ENCODE data around the gene GYPC. TPM values are rescaled to one million over a fixed set of nuclear protein-coding genes. Genes with fewer than 3 reads are reported as not detected.
"Not testable (repeated sequence)": the region's sequence is repeated elsewhere in the genome, so short reads cannot be mapped to it uniquely, and the experiment has no call there.

Gene GYPC
- total RNA-seq, 3 donors from 2014 or later = 61.6 to 181 (median 127) TPM

GRCh38 chr2:126643972-126644371, 12.0 kb upstream of the GYPC start:
- Histone ChIP-seq H3K9me3 (no peaks in the 10 kb centered on the region), H3K36me3 (no peaks in the 10 kb centered on the region), H3K4me1 (no peaks in the 10 kb centered on the region), H3K27ac (no peak overlapping the region), H3K4me3 (no peak overlapping the region), H3K27me3 (no peaks in the 10 kb centered on the region)
- intact Hi-C loops (cut with DNase I; ENCODE audit: low total_unique reads) = no loop called here
- no peak for TF ChIP-seq POLR2A (IDR thresholded peaks at IDR 0.05)
- no peak for TF ChIP-seq POLR2AphosphoS5 (IDR thresholded peaks at IDR 0.05)
- TF ChIP-seq, protein P1, sequence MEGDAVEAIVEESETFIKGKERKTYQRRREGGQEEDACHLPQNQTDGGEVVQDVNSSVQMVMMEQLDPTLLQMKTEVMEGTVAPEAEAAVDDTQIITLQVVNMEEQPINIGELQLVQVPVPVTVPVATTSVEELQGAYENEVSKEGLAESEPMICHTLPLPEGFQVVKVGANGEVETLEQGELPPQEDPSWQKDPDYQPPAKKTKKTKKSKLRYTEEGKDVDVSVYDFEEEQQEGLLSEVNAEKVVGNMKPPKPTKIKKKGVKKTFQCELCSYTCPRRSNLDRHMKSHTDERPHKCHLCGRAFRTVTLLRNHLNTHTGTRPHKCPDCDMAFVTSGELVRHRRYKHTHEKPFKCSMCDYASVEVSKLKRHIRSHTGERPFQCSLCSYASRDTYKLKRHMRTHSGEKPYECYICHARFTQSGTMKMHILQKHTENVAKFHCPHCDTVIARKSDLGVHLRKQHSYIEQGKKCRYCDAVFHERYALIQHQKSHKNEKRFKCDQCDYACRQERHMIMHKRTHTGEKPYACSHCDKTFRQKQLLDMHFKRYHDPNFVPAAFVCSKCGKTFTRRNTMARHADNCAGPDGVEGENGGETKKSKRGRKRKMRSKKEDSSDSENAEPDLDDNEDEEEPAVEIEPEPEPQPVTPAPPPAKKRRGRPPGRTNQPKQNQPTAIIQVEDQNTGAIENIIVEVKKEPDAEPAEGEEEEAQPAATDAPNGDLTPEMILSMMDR (IDR thresholded peaks at IDR 0.05) = no peak
- no peak for DNase-seq (ENCODE audit: low spot score in 2 of 2)

DNA sequence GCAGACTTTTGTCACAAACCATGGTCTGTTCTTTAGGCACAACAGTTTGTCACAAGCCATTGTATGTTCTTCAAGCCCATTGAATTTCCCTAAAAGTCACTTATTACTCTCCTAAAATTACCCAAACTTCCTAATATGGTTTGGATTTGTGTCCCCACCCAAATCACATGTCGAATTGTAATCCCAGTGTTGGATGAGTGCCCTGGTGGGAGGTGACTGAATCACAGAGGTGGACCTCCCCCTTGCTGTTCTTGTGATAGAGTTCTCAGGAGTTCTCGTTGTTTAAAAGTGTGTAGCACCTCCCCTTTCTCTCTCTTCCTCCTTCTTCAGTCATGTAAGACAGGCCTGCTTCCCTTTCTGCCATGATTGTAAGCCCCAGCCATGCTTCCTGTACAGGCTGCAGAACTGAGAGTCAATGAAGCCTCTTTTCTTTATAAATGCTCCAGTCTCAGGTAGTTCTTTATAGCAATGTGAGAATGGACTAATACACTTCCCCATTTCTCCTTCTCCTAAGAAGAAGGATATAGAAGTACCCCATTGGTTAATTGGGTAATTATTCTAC, 11.2 kb upstream of the GYPC start:
- Histone ChIP-seq H3K27ac (no peak overlapping the region), H3K4me1 (no peaks in the 10 kb centered on the region), H3K9me3 (no peaks in the 10 kb centered on the region), H3K36me3 (no peaks in the 10 kb centered on the region), H3K27me3 (no peaks in the 10 kb centered on the region), H3K4me3 (no peak overlapping the region)
- intact Hi-C loops (cut with DNase I; ENCODE audit: low total_unique reads) = no loop called here
- TF ChIP-seq, protein P1 (IDR thresholded peaks at IDR 0.05) = no peak
- no peak for TF ChIP-seq POLR2AphosphoS5 (IDR thresholded peaks at IDR 0.05)
- TF ChIP-seq POLR2A (IDR thresholded peaks at IDR 0.05) = no peak
- DNase-seq (ENCODE audit: low spot score in 2 of 2) = no peak

DNA sequence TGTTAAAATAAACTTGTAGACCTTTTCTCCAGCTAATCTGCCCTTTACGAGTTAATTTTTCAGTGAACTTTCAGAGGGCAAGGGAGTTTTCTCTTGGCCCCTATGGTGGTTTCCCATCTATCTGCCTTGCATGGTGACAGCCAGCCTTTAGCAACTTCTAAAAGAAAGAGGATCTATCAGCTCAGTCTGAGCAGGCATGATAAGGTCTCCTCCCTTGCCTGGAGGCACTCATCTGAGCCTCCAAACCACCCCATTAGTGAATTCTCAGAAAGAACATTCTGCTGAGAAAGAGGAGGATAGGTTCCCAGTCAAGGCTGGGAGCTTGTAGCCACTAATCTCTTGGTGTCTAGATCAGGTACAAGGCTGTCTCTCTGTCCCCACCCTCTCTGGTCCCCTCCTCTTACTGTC, 10.7 kb upstream of the GYPC start:
- intact Hi-C loops (cut with DNase I; ENCODE audit: low total_unique reads) = no loop called here
- Histone ChIP-seq H3K4me3 (no peak overlapping the region), H3K9me3 (no peaks in the 10 kb centered on the region), H3K36me3 (no peaks in the 10 kb centered on the region), H3K4me1 (no peaks in the 10 kb centered on the region), H3K27ac (no peak overlapping the region), H3K27me3 (no peaks in the 10 kb centered on the region)
- no peak for DNase-seq (ENCODE audit: low spot score in 2 of 2)
- TF ChIP-seq POLR2A (IDR thresholded peaks at IDR 0.05) (no peak), POLR2AphosphoS5 (IDR thresholded peaks at IDR 0.05) (no peak)
- TF ChIP-seq, protein P1 (IDR thresholded peaks at IDR 0.05) = no peak

GRCh38 chr2:126646026-126646425, 9.9 kb upstream of the GYPC start:
- no peaks in the 10 kb centered on the region for H3K9me3 ChIP-seq
- no peaks in the 10 kb centered on the region for H3K27me3 ChIP-seq
- intact Hi-C loops (cut with DNase I; ENCODE audit: low total_unique reads) = no loop called here
- H3K4me3 ChIP-seq = no peak overlapping the region
- no peak for DNase-seq (ENCODE audit: low spot score in 2 of 2)
- no peaks in the 10 kb centered on the region for H3K4me1 ChIP-seq
- TF ChIP-seq, protein P1 (IDR thresholded peaks at IDR 0.05) = no peak
- TF ChIP-seq POLR2A (IDR thresholded peaks at IDR 0.05) = no peak
- TF ChIP-seq POLR2AphosphoS5 (IDR thresholded peaks at IDR 0.05) = no peak
- H3K27ac ChIP-seq = no peak overlapping the region
- H3K36me3 ChIP-seq = no peaks in the 10 kb centered on the region

DNA sequence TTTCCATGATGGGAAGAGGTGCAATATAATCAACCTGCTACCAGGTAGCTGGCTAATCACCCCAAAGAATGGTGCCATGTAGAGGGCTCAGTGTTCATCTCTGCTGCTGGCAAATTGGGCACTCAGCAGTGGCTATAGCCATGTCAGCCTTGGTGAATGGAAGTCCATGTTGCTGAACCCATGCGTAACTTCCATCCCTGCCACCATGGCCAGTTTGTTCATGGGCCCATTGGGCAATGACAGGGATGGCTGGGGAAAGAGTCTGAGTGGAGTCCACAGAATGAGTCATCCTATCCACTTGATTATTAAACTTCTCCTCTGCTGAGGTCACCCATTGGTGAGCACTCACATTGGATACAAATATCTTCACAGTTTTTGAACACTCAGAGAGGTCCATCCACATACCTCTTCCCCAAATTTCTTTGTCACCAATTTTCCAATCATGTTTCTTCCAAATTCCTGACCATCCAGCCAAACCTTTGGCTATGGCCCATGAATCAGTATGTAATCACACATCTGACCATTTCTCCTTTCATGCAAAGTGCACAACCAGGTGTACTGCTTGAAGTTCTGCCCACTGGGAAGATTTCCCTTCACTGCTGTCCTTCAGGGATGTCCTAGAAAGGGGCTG, 8.1 kb upstream of the GYPC start:
- H3K27ac ChIP-seq; H3K36me3 ChIP-seq; H3K4me3 ChIP-seq; H3K27me3 ChIP-seq; H3K9me3 ChIP-seq; intact Hi-C loops (cut with DNase I; ENCODE audit: low total_unique reads); DNase-seq (ENCODE audit: low spot score in 2 of 2); H3K4me1 ChIP-seq: not testable (repeated sequence)

DNA sequence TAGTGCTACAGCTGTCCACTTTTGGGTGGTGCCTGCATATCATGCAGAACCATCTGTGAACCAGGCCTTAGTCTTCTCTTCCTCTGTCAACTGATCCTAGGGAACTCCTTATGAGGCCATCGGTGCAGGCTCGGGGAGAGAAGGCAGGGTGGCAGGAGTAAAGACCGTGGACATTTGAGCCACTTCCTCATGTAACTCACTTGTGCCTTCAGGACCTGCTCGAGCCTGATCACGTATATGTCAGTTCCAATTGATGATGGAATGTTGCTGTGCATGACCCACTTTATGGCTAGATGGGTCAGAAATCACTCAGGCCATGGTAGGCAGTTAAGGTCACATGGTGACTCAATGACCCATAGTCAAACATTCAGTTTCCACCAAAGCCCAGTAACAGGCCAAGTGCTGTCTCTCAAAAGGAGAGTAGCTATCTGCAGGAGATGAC, 7.6 kb upstream of the GYPC start:
- H3K27ac ChIP-seq; H3K4me3 ChIP-seq; H3K4me1 ChIP-seq; DNase-seq (ENCODE audit: low spot score in 2 of 2); H3K36me3 ChIP-seq; intact Hi-C loops (cut with DNase I; ENCODE audit: low total_unique reads); H3K9me3 ChIP-seq; H3K27me3 ChIP-seq: not testable (repeated sequence)
